ENCODE data around the gene TNPO2. TPM values are rescaled to one million over a fixed set of nuclear protein-coding genes. Genes with fewer than 3 reads are reported as not detected.
A peak's percentile ranks its signal among the peaks of the same experiment; 100 is the strongest.
"Not testable (repeated sequence)": the region's sequence is repeated elsewhere in the genome, so short reads cannot be mapped to it uniquely, and the experiment has no call there.

The TNPO2 gene
- total and polyA plus RNA-seq, 12 donors = 24.5 to 104 (median 74.4) TPM

DNA sequence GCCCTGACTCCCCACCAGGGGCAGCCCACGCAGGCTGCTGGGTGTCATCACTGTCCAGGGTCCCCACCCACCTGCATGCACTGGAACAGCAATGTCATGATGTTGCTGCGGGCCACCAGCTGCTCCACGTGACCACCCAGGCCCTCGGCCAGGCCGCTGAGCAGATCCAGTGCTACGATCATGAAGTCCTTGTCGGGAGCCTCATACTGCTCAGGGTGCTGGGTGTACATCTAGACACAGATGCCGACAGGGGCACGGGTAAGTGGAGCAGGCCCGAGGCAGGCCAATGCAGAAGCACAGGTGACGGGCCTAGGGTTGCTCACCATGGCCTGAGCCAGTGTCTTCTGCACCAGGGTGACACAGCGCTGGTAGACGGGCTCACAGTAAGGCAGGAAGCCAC lies 18.6 kb downstream of the TNPO2 start:
- H3K9me3 ChIP-seq (replicated peaks in 1 of 3) = no peaks in the 10 kb centered on the region
- WGBS, 4 donors = 92 to 95% (median 93%) methylated on average over 6 to 13 of the region's 13 CpGs
- DNase-seq = no peak

DNA sequence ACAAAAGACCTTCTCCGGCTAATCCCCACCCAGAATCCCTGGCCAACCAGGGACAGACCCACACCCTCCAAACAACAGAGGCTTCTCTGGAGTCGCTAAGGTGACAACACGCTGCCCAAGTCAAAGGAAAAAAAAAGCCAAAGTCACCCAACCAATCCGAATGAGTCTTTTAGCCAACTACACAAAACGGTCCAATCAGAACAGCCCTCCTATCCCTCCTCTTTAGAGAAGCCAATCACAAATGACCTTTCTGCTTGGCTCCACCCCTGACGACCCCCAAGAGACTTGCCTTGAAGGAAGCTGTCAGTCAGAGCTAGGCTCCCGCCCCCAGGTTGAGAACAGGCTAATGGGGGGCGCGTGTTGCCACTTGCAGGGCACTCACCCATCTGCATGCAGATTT lies 20.7 kb downstream of the TNPO2 start:
- intact Hi-C loops (cut with DNase I) = no loop called here
- H3K36me3 ChIP-seq (replicated peaks in 1 of 2) = peaks cover 0 to 80% of the 10 kb centered on the region in 2 donors
- no peak overlapping the region for H3K27ac ChIP-seq
- H3K9me3 ChIP-seq (replicated peaks in 1 of 3) = no peaks in the 10 kb centered on the region
- H3K4me3 ChIP-seq = no peak overlapping the region
- 67 to 79% (median 70%) methylated on average over 9 of the region's 9 CpGs for WGBS, 4 donors
- no peaks in the 10 kb centered on the region for H3K4me1 ChIP-seq (replicated peaks in 1 of 2)
- DNase-seq = no peak
- TF ChIP-seq POLR2A (IDR thresholded peaks at IDR 0.05) = no peak
- TF ChIP-seq, protein P1, sequence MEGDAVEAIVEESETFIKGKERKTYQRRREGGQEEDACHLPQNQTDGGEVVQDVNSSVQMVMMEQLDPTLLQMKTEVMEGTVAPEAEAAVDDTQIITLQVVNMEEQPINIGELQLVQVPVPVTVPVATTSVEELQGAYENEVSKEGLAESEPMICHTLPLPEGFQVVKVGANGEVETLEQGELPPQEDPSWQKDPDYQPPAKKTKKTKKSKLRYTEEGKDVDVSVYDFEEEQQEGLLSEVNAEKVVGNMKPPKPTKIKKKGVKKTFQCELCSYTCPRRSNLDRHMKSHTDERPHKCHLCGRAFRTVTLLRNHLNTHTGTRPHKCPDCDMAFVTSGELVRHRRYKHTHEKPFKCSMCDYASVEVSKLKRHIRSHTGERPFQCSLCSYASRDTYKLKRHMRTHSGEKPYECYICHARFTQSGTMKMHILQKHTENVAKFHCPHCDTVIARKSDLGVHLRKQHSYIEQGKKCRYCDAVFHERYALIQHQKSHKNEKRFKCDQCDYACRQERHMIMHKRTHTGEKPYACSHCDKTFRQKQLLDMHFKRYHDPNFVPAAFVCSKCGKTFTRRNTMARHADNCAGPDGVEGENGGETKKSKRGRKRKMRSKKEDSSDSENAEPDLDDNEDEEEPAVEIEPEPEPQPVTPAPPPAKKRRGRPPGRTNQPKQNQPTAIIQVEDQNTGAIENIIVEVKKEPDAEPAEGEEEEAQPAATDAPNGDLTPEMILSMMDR (IDR thresholded peaks at IDR 0.05) = no peak
- H3K27me3 ChIP-seq = no peaks in the 10 kb centered on the region

More for the DNA sequence above, 18.6 kb downstream of the TNPO2 start:
- TF ChIP-seq, protein P1 (IDR thresholded peaks at IDR 0.05) = no peak
- TF ChIP-seq POLR2A (IDR thresholded peaks at IDR 0.05) = no peak
- Histone ChIP-seq H3K4me1 (replicated peaks in 1 of 2) (no peaks in the 10 kb centered on the region), H3K36me3 (replicated peaks in 1 of 2) (peaks cover 0 to 99% of the 10 kb centered on the region in 2 donors), H3K27me3 (no peaks in the 10 kb centered on the region), H3K27ac (no peak overlapping the region), H3K4me3 (no peak overlapping the region)
- intact Hi-C loops (cut with DNase I) = no loop called here

DNA sequence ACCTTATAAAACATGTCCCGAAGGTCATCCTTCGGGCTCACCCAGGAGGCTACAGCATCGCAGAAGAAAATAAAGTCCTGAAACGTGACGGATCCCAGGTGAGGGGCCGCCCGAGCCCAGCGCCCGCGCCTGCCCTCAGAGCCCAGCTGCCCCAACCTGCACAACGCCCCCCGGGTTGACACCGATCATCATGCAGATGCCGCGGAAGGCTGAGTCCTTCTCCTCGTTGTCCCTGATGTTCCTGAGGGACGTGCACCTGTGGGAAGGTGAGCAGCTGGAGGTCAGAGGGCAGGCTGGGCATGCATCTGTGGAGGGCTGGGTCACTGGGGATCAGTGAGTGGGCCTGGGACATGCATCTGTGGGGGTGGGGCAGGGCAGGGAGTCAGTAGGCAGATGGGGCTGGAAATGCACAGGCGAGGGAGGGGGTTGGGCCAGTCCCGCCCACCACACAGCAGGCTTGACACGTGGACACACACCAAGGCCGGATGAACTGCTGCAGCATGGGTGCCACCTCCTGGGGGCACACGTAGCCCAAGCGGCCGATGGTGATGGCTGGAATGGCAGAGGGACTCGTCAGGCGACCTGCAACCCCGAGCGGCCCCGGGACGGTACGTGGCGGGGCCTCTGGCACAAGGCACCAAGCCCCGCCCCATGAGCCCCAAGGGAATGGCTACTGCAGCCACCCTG lies 22.0 kb downstream of the TNPO2 start:
- intact Hi-C loops (cut with DNase I) = no loop called here
- Histone ChIP-seq H3K27ac (no peak overlapping the region), H3K4me3 (no peak overlapping the region), H3K4me1 (replicated peaks in 1 of 2) (peaks cover 0 to 6% of the 10 kb centered on the region in 2 donors), H3K9me3 (replicated peaks in 1 of 3) (no peaks in the 10 kb centered on the region), H3K36me3 (replicated peaks in 1 of 2) (peaks cover 0 to 67% of the 10 kb centered on the region in 2 donors), H3K27me3 (no peaks in the 10 kb centered on the region)
- DNase-seq = no peak
- WGBS, 4 donors = 79 to 87% (median 84%) methylated on average over 19 to 33 of the region's 33 CpGs
- TF ChIP-seq POLR2A (IDR thresholded peaks at IDR 0.05) = no peak
- TF ChIP-seq, protein P1 (IDR thresholded peaks at IDR 0.05) = no peak

DNA sequence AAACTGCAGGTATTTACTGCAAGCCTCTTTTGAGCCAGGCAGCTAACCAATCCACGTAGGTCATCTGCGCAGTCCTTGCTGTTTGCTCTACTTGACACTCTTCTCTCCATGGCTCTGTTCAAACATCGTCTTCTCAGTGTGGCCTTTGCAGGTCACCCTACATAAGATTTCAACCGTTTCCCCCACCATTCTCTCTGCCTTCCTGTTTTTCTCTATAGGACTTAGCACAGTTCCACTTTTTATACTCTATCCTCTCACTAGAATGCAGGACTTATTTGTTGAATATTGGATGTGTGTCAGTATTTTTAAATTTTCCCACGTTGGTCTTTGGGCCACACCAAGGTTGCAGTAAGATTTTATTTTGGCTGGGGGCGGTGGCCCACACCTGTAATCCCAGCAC lies 25.6 kb downstream of the TNPO2 start:
- Histone ChIP-seq H3K4me3 (no peak overlapping the region), H3K9me3 (replicated peaks in 1 of 3) (no peaks in the 10 kb centered on the region), H3K27ac (no peak overlapping the region), H3K4me1 (replicated peaks in 1 of 2) (peaks cover 10 to 18% of the 10 kb centered on the region in 2 donors), H3K27me3 (no peaks in the 10 kb centered on the region), H3K36me3 (replicated peaks in 1 of 2) (peaks cover 0 to 32% of the 10 kb centered on the region in 2 donors)
- TF ChIP-seq POLR2A (IDR thresholded peaks at IDR 0.05) = no peak
- TF ChIP-seq, protein P1 (IDR thresholded peaks at IDR 0.05) = no peak
- no peak for DNase-seq
- 80 to 84% (median 83%) methylated on average over 6 of the region's 6 CpGs for WGBS, 4 donors
- intact Hi-C loops (cut with DNase I) = no loop called here

DNA sequence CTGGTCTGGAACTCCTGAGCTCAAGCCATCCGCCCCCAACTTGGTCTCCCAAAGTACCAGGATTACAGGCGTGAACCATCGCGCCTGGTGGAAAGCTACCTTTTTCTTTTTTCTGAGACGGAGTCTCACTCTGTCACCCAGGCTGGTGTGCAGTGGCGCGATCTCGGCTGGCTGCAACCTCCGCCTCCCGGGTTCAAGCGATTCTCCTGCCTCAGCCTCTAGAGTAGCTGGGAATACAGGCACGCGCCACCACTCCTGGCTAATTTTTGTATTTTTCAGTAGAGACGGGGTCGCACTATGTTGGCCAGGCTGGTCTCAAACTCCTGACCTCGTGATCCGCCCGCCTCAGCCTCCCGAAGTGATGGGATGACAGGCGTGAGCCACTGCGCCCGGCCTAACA lies 26.3 kb downstream of the TNPO2 start:
- intact Hi-C loops (cut with DNase I); H3K4me3 ChIP-seq; H3K9me3 ChIP-seq (replicated peaks in 1 of 3); H3K27me3 ChIP-seq; DNase-seq: not testable (repeated sequence)
- Histone ChIP-seq H3K36me3 (replicated peaks in 1 of 2) (peaks cover 0 to 25% of the 10 kb centered on the region in 2 donors), H3K27ac (peak overlapping the region in 1 of 5 donors; percentile 85), H3K4me1 (replicated peaks in 1 of 2) (peaks cover 10 to 18% of the 10 kb centered on the region in 2 donors)
- 92 to 96% (median 95%) methylated on average over 17 to 22 of the region's 22 CpGs for WGBS, 4 donors

All from adrenal gland (tissue), 12 donors.